Subcutaneous abdominal adipose tissue (tissue), 5 donors: ENCODE data around the gene PODN.
A peak's percentile ranks its signal among the peaks of the same experiment; 100 is the strongest.

ENCODE experiments used
- H3K27ac ChIP-seq: one replicate; pipeline ENCODE4 v1.7.0; 2013; ENCODE audit warnings: low read depth, mild to moderate bottlenecking, inconsistent platforms, low read length, moderate library complexity
- H3K27me3 ChIP-seq, 5 donors: one replicate each; pipeline ENCODE4 v1.7.0; 2013; ENCODE audit warnings: low read length in 5 of 5, inconsistent platforms in 1 of 5; ENCODE audit not compliant: control insufficient read depth in 5 of 5, insufficient read depth in 4 of 5
- H3K36me3 ChIP-seq, 5 donors: one replicate each; pipeline ENCODE4 v1.7.0; 2013; ENCODE audit warnings: low read length in 5 of 5; ENCODE audit not compliant: control insufficient read depth in 5 of 5, insufficient read depth in 5 of 5
- H3K4me1 ChIP-seq, 5 donors: one replicate each; pipeline ENCODE4 v1.7.0; 2013; ENCODE audit warnings: low read length in 5 of 5, mild to moderate bottlenecking in 3 of 5, moderate library complexity in 1 of 5; ENCODE audit not compliant: control insufficient read depth in 5 of 5, insufficient read depth in 5 of 5
- H3K4me3 ChIP-seq, 5 donors: one replicate each; pipeline ENCODE4 v1.7.0; 2013; ENCODE audit warnings: low read length in 5 of 5, low read depth in 1 of 5
- H3K9ac ChIP-seq, 5 donors: one replicate each; pipeline ENCODE4 v1.7.0; 2013; ENCODE audit warnings: low read length in 5 of 5, mild to moderate bottlenecking in 4 of 5, moderate library complexity in 3 of 5
- H3K9me3 ChIP-seq, 5 donors: one replicate each; pipeline ENCODE4 v1.7.0; 2013; ENCODE audit warnings: low read length in 5 of 5; ENCODE audit not compliant: control insufficient read depth in 5 of 5
- donor health status: healthy.
- donor health status: healthy.
- donor health status: healthy.
- donor health status: healthy.
- donor health status: healthy.

The PODN gene

DNA sequence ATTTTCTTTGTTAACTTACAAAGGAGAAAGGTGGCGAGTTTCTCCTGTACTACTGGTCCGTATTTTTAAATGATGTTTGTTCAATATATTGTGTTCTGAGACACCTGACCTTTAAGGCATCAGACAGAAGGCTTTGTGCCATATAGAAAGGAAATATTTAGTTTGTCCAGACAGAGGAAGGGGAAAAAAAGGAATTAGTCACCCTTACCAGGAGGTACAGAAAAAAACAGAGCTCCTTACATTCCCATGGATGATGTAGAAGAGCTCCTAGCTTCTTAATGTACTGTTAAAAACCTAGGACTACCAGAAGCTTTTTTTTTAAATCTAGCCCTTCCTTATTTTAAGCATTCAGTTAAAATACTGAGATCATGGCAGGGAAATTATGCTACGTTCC, 12.4 kb upstream of the PODN start:
- no peaks in the 10 kb centered on the region for H3K27me3 ChIP-seq
- H3K4me3 ChIP-seq, result no peak overlapping the region
- H3K4me1 ChIP-seq, result peaks cover 2 to 39% (median 32%) of the 10 kb centered on the region in 5 donors
- H3K9ac ChIP-seq, result no peak overlapping the region
- H3K27ac ChIP-seq, result no peak overlapping the region
- no peaks in the 10 kb centered on the region for H3K9me3 ChIP-seq
- peaks cover 20 to 43% (median 26%) of the 10 kb centered on the region in 5 donors for H3K36me3 ChIP-seq

DNA sequence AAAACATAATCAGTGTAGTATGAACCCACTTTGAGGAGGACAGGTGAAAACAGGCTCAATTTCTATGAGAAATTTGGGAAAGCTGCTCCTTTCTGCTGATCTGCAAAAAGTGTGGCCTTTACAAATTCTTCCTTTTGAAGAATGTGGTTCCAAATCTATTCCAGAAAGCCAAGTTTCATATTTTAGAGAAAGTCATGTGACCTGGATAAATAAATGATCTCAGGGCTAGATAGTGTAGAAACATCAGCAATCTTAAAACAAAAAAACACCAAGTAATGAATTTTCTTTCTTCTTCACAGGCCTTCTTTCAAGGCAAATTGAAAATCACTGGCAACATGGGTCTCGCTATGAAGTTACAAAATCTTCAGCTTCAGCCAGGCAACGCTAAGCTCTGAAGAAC, 11.7 kb upstream of the PODN start:
- Histone ChIP-seq H3K4me1 (peaks cover 2 to 39% (median 32%) of the 10 kb centered on the region in 5 donors), H3K27ac (peak overlapping the region; percentile 18), H3K36me3 (peaks cover 20 to 43% (median 26%) of the 10 kb centered on the region in 5 donors), H3K4me3 (no peak overlapping the region), H3K27me3 (no peaks in the 10 kb centered on the region), H3K9me3 (no peaks in the 10 kb centered on the region), H3K9ac (peak overlapping the region in 1 of 5 donors; percentile 29)

DNA sequence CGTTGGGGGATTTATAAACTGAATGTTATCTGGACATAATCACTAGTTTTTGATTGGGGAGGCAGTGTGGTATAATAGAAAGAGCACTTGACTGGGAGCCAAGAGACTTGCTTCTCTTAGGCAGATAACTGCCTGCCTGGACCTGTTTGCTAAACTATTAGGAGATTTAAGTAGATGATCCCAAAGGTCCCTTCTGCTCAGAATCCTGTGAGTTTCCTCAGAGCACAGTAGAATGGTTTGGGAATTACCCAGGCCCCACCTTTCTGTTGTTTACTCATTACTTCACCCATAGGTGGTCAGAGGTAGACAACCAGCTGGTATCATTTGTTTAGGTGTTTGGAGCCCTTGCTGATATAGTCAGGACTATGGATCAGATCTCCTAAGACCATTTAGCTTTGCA, 10.3 kb upstream of the PODN start:
- H3K36me3 ChIP-seq, result peaks cover 20 to 43% (median 26%) of the 10 kb centered on the region in 5 donors
- no peaks in the 10 kb centered on the region for H3K27me3 ChIP-seq
- H3K4me3 ChIP-seq, result no peak overlapping the region
- H3K9ac ChIP-seq, result no peak overlapping the region
- H3K4me1 ChIP-seq, result peaks cover 2 to 36% (median 28%) of the 10 kb centered on the region in 5 donors
- H3K9me3 ChIP-seq, result no peaks in the 10 kb centered on the region
- no peak overlapping the region for H3K27ac ChIP-seq

DNA sequence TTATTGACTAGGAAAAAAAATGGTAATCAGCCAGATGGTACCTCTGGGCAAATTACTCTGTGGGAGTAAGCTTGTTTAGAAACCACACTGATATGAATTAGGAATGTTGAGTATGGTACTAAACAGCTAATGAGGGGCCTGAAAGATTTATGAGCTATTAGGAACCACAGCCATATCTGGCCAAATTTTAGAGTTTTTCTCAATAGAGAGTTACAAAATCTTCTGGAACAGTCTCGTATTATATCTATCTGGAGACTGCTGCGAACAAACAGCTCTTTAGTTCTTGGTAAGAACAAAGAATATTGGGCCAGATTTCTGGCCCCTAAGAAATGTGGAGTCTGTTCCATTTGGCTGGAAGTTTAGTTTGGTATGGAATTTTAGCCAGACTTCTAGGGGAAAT, 4.9 kb upstream of the PODN start:
- Histone ChIP-seq H3K4me3 (no peak overlapping the region), H3K9ac (no peak overlapping the region), H3K36me3 (peaks cover 11 to 17% (median 12%) of the 10 kb centered on the region in 5 donors), H3K27ac (no peak overlapping the region), H3K9me3 (no peaks in the 10 kb centered on the region), H3K27me3 (peaks cover 0 to 8% (median 5%) of the 10 kb centered on the region in 5 donors), H3K4me1 (peaks cover 0 to 18% (median 14%) of the 10 kb centered on the region in 5 donors)

DNA sequence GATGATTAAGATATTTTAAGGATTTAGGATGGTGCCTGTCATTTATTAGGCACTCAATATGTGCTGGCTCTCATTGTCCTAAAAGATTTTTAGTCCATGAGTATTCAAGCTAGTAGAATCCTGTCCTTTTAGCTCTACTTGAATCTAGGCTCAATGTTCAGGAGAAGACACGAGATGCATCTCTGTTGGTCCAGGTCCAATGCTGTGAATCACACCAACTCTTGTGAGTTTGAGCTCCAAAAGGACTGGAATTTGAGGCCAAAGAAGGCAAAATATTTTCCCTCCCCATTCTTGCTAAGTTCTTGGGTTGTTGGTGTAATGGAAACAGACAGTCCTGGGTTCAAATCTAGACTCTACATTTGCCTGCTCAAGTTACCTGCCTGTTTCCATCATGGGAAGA, 1.4 kb upstream of the PODN start:
- Histone ChIP-seq H3K4me3 (no peak overlapping the region), H3K9ac (no peak overlapping the region), H3K4me1 (peaks cover 0 to 31% (median 28%) of the 10 kb centered on the region in 5 donors), H3K27me3 (peaks cover 7 to 20% (median 11%) of the 10 kb centered on the region in 5 donors), H3K36me3 (no peaks in the 10 kb centered on the region), H3K9me3 (no peaks in the 10 kb centered on the region), H3K27ac (no peak overlapping the region)

DNA sequence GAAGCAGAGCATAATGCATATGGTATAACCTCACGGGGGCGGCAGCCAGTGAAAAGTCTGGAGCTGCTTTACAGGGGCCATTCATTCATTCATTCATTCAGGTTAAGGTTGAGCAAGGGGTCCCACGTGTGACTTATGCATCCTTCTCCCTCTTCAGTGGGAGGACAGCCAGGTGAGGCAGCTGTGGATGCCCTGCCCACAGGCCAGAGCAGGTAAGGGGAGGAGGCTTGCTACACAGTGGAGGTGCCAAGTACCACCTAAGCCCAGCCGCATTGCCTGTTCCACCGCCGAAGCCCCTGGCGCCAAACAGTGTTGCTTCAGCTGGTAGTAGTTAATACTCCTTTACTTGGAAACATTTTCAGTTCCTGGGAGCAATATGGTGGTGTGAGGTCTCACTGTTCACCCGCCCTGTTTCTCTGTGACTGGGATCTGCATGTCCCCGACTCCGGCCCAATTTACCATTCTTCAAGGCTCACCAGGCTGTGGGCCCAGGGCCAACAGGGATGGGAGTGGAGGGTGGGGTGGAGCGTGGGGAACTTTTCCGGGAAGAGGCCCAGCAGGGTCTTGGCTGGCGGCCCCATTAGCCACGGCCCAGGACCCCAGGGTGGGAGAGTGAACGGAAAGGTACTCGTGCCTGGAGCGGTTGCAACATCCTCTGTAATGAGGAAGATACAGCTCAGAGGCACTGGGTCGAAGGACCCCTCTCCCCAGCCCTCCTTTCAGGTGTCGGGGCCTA, 722 bp upstream of the PODN start:
- Histone ChIP-seq H3K9me3 (no peaks in the 10 kb centered on the region), H3K27ac (peak overlapping the region; percentile 55), H3K4me1 (peaks cover 0 to 31% (median 28%) of the 10 kb centered on the region in 5 donors), H3K27me3 (peaks cover 7 to 20% (median 11%) of the 10 kb centered on the region in 5 donors), H3K9ac (peak overlapping the region in 1 of 5 donors; percentile 44), H3K36me3 (no peaks in the 10 kb centered on the region), H3K4me3 (peak overlapping the region; percentile 58 to 67 (median 63))

DNA sequence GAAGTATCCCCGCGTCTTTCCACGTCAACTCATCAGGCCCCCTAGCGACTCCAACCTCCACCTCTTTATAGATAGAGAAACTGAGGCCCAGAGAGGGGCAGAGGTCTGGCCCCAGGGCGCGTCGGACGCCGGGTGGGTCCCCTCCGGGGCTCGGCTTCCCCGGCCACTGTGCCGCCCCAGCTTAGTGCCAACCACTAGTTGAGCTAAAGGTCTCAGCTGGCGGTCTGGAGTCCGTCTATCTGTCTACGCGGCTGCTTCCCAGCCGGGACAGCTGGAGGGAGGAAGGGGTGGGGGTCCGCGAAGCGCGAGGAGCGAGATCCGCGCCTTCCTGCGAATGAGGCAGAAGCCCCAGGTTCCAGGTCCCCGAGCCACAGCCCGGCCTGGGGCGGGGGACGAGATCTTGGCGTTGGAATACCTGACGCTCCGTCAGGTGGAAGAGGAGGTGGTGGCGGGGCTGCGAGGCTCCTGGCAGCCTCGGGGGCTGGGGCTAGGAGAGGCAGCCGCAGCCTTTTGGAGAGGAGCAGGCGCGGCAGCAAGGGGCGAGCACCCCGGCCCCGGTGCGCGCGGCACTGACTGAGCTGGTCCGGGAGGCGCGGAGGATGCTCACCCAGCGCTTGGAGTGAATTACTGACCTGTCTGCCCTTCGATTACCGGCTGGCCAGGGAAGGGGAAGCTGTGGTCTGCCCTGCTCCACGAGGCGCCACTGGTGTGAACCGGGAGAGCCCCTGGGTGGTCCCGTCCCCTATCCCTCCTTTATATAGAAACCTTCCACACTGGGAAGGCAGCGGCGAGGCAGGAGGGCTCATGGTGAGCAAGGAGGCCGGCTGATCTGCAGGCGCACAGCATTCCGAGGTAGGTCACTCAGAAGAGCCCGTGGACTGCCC, 937 bp downstream of the PODN start:
- Histone ChIP-seq H3K36me3 (no peaks in the 10 kb centered on the region), H3K4me3 (peak overlapping the region; percentile 45 to 67 (median 64)), H3K4me1 (peaks cover 0 to 34% (median 23%) of the 10 kb centered on the region in 5 donors), H3K9ac (peak overlapping the region in 3 of 5 donors; percentile 60 to 63 (median 61)), H3K27ac (no peak overlapping the region), H3K9me3 (no peaks in the 10 kb centered on the region), H3K27me3 (peaks cover 7 to 20% (median 11%) of the 10 kb centered on the region in 5 donors)

DNA sequence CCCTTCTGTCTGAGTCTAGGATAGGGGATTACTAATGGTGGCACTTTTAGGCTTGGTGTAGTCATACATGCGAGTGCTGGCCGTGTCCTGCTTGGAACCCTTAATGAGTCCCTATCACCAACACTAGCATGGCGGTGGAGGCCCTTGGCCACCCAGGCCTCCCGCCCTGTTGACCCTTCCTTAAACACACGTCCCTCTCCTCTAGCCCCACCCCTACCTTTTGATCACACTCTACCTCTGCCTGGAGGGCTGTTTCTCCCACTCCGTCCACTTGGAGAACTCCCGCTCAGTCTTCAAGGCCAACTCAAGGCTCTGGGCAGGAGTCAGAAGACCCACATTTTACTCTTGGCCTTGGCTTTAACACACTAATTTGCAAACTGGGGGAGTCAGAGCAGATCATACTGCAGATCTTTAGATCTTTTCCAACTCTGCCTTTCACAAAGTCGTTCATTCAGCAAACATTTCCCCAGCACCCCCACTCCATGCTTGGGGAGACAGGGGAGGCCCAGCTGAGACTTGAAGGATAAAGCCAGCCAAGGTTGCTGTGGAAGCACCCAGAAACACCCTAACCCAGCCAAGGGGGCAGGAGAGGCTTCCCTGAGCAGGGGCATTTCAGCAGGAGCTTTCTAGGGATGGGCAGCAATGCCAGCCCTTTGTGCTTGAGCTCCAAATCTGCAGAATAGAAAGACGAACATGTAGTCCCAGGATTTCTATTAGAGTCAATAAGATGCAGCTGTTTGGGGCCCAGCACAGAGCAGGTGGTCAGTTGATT, 1.9 kb downstream of the PODN start:
- no peak overlapping the region for H3K9ac ChIP-seq
- H3K27ac ChIP-seq, result no peak overlapping the region
- H3K36me3 ChIP-seq, result peaks cover 0 to 2% (median 0%) of the 10 kb centered on the region in 5 donors
- no peaks in the 10 kb centered on the region for H3K9me3 ChIP-seq
- peaks cover 7 to 20% (median 11%) of the 10 kb centered on the region in 5 donors for H3K27me3 ChIP-seq
- H3K4me3 ChIP-seq, result peak overlapping the region in 3 of 5 donors; percentile 45 to 64 (median 62)
- H3K4me1 ChIP-seq, result peaks cover 0 to 34% (median 23%) of the 10 kb centered on the region in 5 donors

DNA sequence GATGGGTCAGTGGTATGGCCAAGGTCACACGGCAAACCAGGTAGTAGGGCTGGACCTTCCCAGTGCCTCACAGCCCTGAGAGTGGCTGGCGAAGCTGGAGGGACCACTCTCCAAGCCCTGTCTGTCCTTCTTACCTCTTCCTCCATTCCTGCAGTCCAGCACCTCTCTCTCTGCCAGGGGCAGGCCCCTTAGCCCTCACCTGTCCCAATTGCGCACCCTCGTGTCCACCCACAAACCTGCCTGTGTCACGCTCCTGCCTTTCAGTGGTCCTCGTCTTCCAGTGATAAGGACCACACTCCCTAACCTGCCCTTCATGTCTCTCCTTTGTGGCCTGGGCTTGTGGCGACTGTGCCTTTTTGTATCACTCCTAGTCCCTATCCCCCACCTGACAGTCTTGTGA, 3.4 kb downstream of the PODN start:
- peaks cover 7 to 17% (median 11%) of the 10 kb centered on the region in 5 donors for H3K27me3 ChIP-seq
- H3K4me3 ChIP-seq, result no peak overlapping the region
- no peak overlapping the region for H3K27ac ChIP-seq
- no peaks in the 10 kb centered on the region for H3K9me3 ChIP-seq
- peaks cover 0 to 34% (median 23%) of the 10 kb centered on the region in 5 donors for H3K4me1 ChIP-seq
- H3K36me3 ChIP-seq, result peaks cover 0 to 6% (median 0%) of the 10 kb centered on the region in 5 donors
- H3K9ac ChIP-seq, result no peak overlapping the region
